A549 (cell line): Measurements from ENCODE around the gene POMT1.

ENCODE experiments used
- CEBPB ChIP-seq, 2 experiments: fragments of >200 bp in 1 of 2; sonication (Bioruptor Twin) in 1 of 2; formaldehyde crosslinking in 1 of 2; IDR thresholded peaks; 2 replicates each; pipeline ENCODE4 v1.6.1; 2012 to 2016
- CHD2 ChIP-seq: fragments of 150-350 bp; IDR thresholded peaks from 2 replicates; pipeline ENCODE4 v1.6.1; 2014; ENCODE audit warnings: low read length; ENCODE audit not compliant: partially characterized antibody
- CTCF ChIP-seq: fragments of >200 bp; sonication (Bioruptor Twin); formaldehyde crosslinking; IDR thresholded peaks from 3 replicates; pipeline ENCODE4 v1.5.1; 2016
- HMGXB4 ChIP-seq: fragments of 250-450 bp; sonication (Bioruptor Pico); IDR thresholded peaks from 2 replicates; pipeline ENCODE4 v1.5.0; 2021; ENCODE audit warnings: mild to moderate bottlenecking, moderate library complexity, borderline replicate concordance
- JUN ChIP-seq, 2 experiments: fragments of >200 bp; sonication (Bioruptor Twin); formaldehyde crosslinking; IDR thresholded peaks; 2 replicates in 1 of 2; 3 replicates in 1 of 2; pipeline ENCODE4 v1.6.1; 2016 to 2017
- JUNB ChIP-seq: fragments of >200 bp; sonication (Bioruptor Twin); formaldehyde crosslinking; IDR thresholded peaks from 2 replicates; pipeline ENCODE4 v1.6.1; 2016
- KDM5A ChIP-seq: fragments of 200-600 bp; sonication (generic); IDR thresholded peaks from 2 replicates; pipeline ENCODE4 v1.6.1; 2016; ENCODE audit warnings: antibody characterized with exemption, mild to moderate bottlenecking
- MYC ChIP-seq: IDR thresholded peaks from 2 replicates; pipeline ENCODE4 v1.6.1; 2012; ENCODE audit warnings: mild to moderate bottlenecking, inconsistent platforms, low read length, improper control_type of control experiment, borderline replicate concordance
- POLR2A ChIP-seq: IDR thresholded peaks from 2 replicates; pipeline ENCODE4 v1.6.1; 2012; ENCODE audit warnings: mild to moderate bottlenecking, low read length
- POLR2AphosphoS2 ChIP-seq: conservative IDR thresholded peaks from 2 replicates; pipeline ENCODE4 v1.6.1; 2012; ENCODE audit warnings: low read length, improper control_type of control experiment, inconsistent platforms
- RAD21 ChIP-seq, 2 experiments: fragments of >200 bp in 1 of 2; sonication (Bioruptor Twin) in 1 of 2; formaldehyde crosslinking in 1 of 2; IDR thresholded peaks in 1 of 2; conservative IDR thresholded peaks in 1 of 2; 2 replicates in 1 of 2; 3 replicates in 1 of 2; pipeline ENCODE4 v1.6.1; 2012 to 2018; ENCODE audit warnings: inconsistent platforms in 1 of 2
- RCOR1 ChIP-seq: fragments of 150-350 bp; IDR thresholded peaks from 2 replicates; pipeline ENCODE4 v1.6.1; 2014; ENCODE audit warnings: antibody characterized with exemption, low read length, low read depth
- SREBF2 ChIP-seq: fragments of 450-650 bp; IDR thresholded peaks from 2 replicates; pipeline ENCODE4 v1.6.1; 2014; ENCODE audit warnings: mild to moderate bottlenecking, moderate library complexity

- TF ChIP-seq CTCF (no peak), HMGXB4 (CRISPR knock-in tag) (no peak), RAD21 (conservative IDR thresholded peaks at IDR 0.05 in 1 of 2, IDR thresholded peaks at IDR 0.05 in 1 of 2) (no peak), RCOR1 (no peak), JUNB (no peak), POLR2AphosphoS2 (no peak), CHD2 (no peak), KDM5A (no peak), POLR2A (no peak), SREBF2 (no peak), CEBPB (IDR thresholded peaks at IDR 0.05) (no peak), JUN (IDR thresholded peaks at IDR 0.05) (no peak), MYC (no peak)
Measured at GRCh38 chr9:131474711-131475110, 28.0 kb upstream of the POMT1 start.
